Transverse colon (tissue), 4 donors: ENCODE measurements around the gene IDI2. TPM values are rescaled to one million over a fixed set of nuclear protein-coding genes. Genes with fewer than 3 reads are reported as not detected.
"Not testable (repeated sequence)": the region's sequence is repeated elsewhere in the genome, so short reads cannot be mapped to it uniquely, and the experiment has no call there.

Experiments used
- DNase-seq: peaks from one replicate; pipeline ENCODE4 v3.0.0-alpha.2; 2019
- H3K27ac ChIP-seq, 4 donors: fragments of 200-600 bp; sonication (generic); 2 replicates each; pipeline ENCODE4 v1.5.1; 2016 to 2018; ENCODE audit warnings: inconsistent platforms in 4 of 4
- H3K27me3 ChIP-seq: fragments of 200-600 bp; sonication (generic); 2 replicates; pipeline ENCODE4 v1.5.1; 2017; ENCODE audit warnings: inconsistent platforms
- H3K36me3 ChIP-seq, 4 donors: fragments of 200-600 bp; sonication (generic); 2 replicates each; pipeline ENCODE4 v1.5.1; 2017 to 2019; ENCODE audit warnings: inconsistent platforms in 4 of 4
- H3K4me1 ChIP-seq, 4 donors: fragments of 200-600 bp; sonication (generic); 2 replicates each; pipeline ENCODE4 v1.5.1; 2017 to 2020; ENCODE audit warnings: inconsistent platforms in 4 of 4
- H3K4me3 ChIP-seq, 4 donors: fragments of 200-600 bp; sonication (generic); 1 replicate in 1 of 4; 2 replicates in 3 of 4; pipeline versions ENCODE4 v1.5.1 to v1.6.1; 2017 to 2019; ENCODE audit warnings: inconsistent platforms in 4 of 4
- H3K9me3 ChIP-seq, 2 donors: fragments of 200-600 bp; sonication (generic); 2 replicates each; pipeline ENCODE4 v1.5.1; 2017 to 2019; ENCODE audit warnings: inconsistent platforms in 2 of 2
- CTCF ChIP-seq, 5 experiments: fragments of 200-600 bp in 3 of 5; fragments of 450-650 bp in 2 of 5; sonication (generic) in 3 of 5; IDR thresholded peaks; 1 replicate in 2 of 5; 2 replicates in 3 of 5; pipeline ENCODE4 v1.5.1; 2016 to 2017; ENCODE audit warnings: antibody characterized with exemption in 5 of 5, inconsistent platforms in 3 of 5, mild to moderate bottlenecking in 2 of 5, moderate library complexity in 1 of 5
- EP300 ChIP-seq: sonication (generic); formaldehyde crosslinking; IDR thresholded peaks from one replicate; pipeline ENCODE4 v1.6.1; 2017; ENCODE audit warnings: antibody characterized with exemption, low read depth
- POLR2A ChIP-seq: fragments of 450-650 bp; IDR thresholded peaks from one replicate; pipeline ENCODE4 v1.6.1; 2016; ENCODE audit warnings: antibody characterized with exemption, mild to moderate bottlenecking, moderate library complexity
- POLR2AphosphoS5 ChIP-seq, 3 donors: sonication (generic); formaldehyde crosslinking; IDR thresholded peaks; one replicate each; pipeline ENCODE4 v1.6.1; 2016; ENCODE audit warnings: antibody characterized with exemption in 3 of 3
- WGBS, 2 donors: methylation state at CpG; one replicate each; pipeline ENCODE4 v1.1.5; 2018; ENCODE audit warnings: low coverage in 1 of 2; 5-methylcytosine and 5-hydroxymethylcytosine counted together
- in situ Hi-C, 4 donors: fragments of 200-750 bp; cut with MboI; loops; one replicate each; pipeline versions ENCODE4 v1.15.0 to v1.15.1; 2017; ENCODE audit warnings: low sequenced_read_pairs in 3 of 4, low pct_ligation_motif_present in 1 of 4, low pct_unique_long_range_greater_than_20kb in 1 of 4
- intact Hi-C: fragments of 100-400 bp; cut with DNase I; formaldehyde crosslinking; loops from one replicate; pipeline ENCODE4 v1.15.1; 2023; ENCODE audit warnings: low total_unique reads
- total RNA-seq, 4 donors: library from RNA; depleted of rRNA; stranded (reverse); fragments of >200 nt; gene quantifications; one replicate each; pipeline ENCODE4 v1.1.0, GENCODE V29; 2016

Gene IDI2
- total RNA-seq, 4 donors from 2014 or later, result not detected

- Histone ChIP-seq H3K36me3 (peaks cover 0 to 17% (median 3%) of the 10 kb centered on the region in 4 donors), H3K27ac (peak overlapping the region; percentile 57 to 73 (median 68)), H3K9me3 (no peaks in the 10 kb centered on the region), H3K27me3 (no peaks in the 10 kb centered on the region), H3K4me3 (peak overlapping the region in 1 of 4 donors; percentile 18), H3K4me1 (peaks cover 0 to 5% (median 2%) of the 10 kb centered on the region in 4 donors)
- TF ChIP-seq POLR2A, result no peak
- no peak for TF ChIP-seq POLR2AphosphoS5 (IDR thresholded peaks at IDR 0.05)
- intact Hi-C loops (no loop called here), in situ Hi-C loops (no loop called here)
- no peak for DNase-seq
- 48 to 62% methylated on average over 6 to 10 of the region's 10 CpGs for WGBS, 2 donors
These were observed 43.0 kb upstream of the IDI2 start for GRCh38 chr10:1068380-1069361.

GRCh38 chr10:1066734-1067133 lies 41.1 kb upstream of the IDI2 start:
- H3K4me3 ChIP-seq, H3K27ac ChIP-seq, H3K4me1 ChIP-seq, H3K27me3 ChIP-seq, H3K9me3 ChIP-seq, H3K36me3 ChIP-seq, in situ Hi-C loops, DNase-seq, intact Hi-C loops: not testable (repeated sequence)
- WGBS, 2 donors, result 96 to 100% methylated on average over 1 to 8 of the region's 8 CpGs

- no peaks in the 10 kb centered on the region for H3K9me3 ChIP-seq
- no peaks in the 10 kb centered on the region for H3K36me3 ChIP-seq
- no peak for DNase-seq
- no peak overlapping the region for H3K4me3 ChIP-seq
- no peaks in the 10 kb centered on the region for H3K4me1 ChIP-seq
- in situ Hi-C loops, result no loop called here
- intact Hi-C loops, result no loop called here
- no peak for TF ChIP-seq POLR2A
- no peak for TF ChIP-seq EP300
- TF ChIP-seq POLR2AphosphoS5 (IDR thresholded peaks at IDR 0.05), result no peak
- no peak for TF ChIP-seq CTCF (IDR thresholded peaks at IDR 0.05)
- no peak overlapping the region for H3K27ac ChIP-seq
- WGBS, 2 donors, result 92% methylated on average over 4 of the region's 4 CpGs
- H3K27me3 ChIP-seq, result no peaks in the 10 kb centered on the region
These were observed 39.2 kb upstream of the IDI2 start for GRCh38 chr10:1064964-1065247.

- intact Hi-C loops (no loop called here), in situ Hi-C loops (no loop called here)
- Histone ChIP-seq H3K9me3 (no peaks in the 10 kb centered on the region), H3K27ac (no peak overlapping the region), H3K4me1 (peaks cover 0 to 1% (median 0%) of the 10 kb centered on the region in 4 donors), H3K27me3 (no peaks in the 10 kb centered on the region), H3K4me3 (no peak overlapping the region), H3K36me3 (no peaks in the 10 kb centered on the region)
- WGBS, 2 donors, result 50 to 74% methylated on average over 1 to 7 of the region's 7 CpGs
- no peak for TF ChIP-seq EP300
- TF ChIP-seq POLR2A, result no peak
- no peak for TF ChIP-seq POLR2AphosphoS5 (IDR thresholded peaks at IDR 0.05)
- no peak for TF ChIP-seq CTCF (IDR thresholded peaks at IDR 0.05)
- no peak for DNase-seq
These were observed 37.7 kb upstream of the IDI2 start for GRCh38 chr10:1063232-1063865.
